ENCODE measurements around the gene VEZT.
"Not testable (repeated sequence)": the region's sequence is repeated elsewhere in the genome, so short reads cannot be mapped to it uniquely, and the experiment has no call there.

DNA sequence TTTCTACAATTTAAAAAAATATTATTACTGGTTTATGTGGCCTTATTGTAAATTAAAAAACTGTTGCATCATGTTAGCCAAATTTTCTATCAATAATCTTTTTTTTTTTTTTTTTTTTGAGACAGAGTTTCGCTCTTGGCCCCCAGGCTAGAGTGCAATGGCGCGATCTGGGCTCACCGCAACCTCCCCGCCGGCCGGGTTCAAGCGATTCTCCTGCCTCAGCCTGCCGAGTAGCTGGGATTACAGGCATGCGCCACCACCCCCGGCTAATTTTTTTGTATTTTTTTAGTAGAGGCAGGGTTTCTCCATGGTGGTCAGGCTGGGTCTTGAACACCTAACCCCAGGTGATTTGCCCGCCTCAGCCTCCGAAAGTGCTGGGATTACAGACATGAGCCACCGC is 16.6 kb downstream of the VEZT start:
- TF ChIP-seq, protein P1, sequence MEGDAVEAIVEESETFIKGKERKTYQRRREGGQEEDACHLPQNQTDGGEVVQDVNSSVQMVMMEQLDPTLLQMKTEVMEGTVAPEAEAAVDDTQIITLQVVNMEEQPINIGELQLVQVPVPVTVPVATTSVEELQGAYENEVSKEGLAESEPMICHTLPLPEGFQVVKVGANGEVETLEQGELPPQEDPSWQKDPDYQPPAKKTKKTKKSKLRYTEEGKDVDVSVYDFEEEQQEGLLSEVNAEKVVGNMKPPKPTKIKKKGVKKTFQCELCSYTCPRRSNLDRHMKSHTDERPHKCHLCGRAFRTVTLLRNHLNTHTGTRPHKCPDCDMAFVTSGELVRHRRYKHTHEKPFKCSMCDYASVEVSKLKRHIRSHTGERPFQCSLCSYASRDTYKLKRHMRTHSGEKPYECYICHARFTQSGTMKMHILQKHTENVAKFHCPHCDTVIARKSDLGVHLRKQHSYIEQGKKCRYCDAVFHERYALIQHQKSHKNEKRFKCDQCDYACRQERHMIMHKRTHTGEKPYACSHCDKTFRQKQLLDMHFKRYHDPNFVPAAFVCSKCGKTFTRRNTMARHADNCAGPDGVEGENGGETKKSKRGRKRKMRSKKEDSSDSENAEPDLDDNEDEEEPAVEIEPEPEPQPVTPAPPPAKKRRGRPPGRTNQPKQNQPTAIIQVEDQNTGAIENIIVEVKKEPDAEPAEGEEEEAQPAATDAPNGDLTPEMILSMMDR (IDR thresholded peaks at IDR 0.05; ENCODE audit: borderline replicate concordance, extremely low read depth, low read length, poor library complexity, severe bottlenecking): not testable (repeated sequence)
- TF ChIP-seq EZH2 (IDR thresholded peaks at IDR 0.05; ENCODE audit: borderline replicate concordance, low read depth, low read length, severe bottlenecking): not testable (repeated sequence)
